SK-N-SH (cell line): ENCODE data around the gene KCTD21. TPM values are rescaled to one million over a fixed set of nuclear protein-coding genes. Genes with fewer than 3 reads are reported as not detected.

ENCODE experiments used
- CTCF ChIA-PET: fragments of 300-600, 350-600 bp; formaldehyde crosslinking; extraction: SDS; loops from one replicate; lab custom pipeline; 2021; lab: Yijun Ruan, JAX
- POLR2A ChIA-PET: fragments of 350-600 bp; sonication (Branson Sonifier 250); formaldehyde crosslinking; extraction: SDS; loops from one replicate; lab custom pipeline; 2020; ENCODE audit warnings: antibody characterized with exemption, inconsistent platforms; lab: Yijun Ruan, JAX
- DNase-seq: peaks from one replicate; pipeline ENCODE4 v3.0.0; 2012
- H2AFZ ChIP-seq: fragments of 200-600 bp; sonication (generic); 2 replicates; pipeline ENCODE4 v1.8.1; 2016; ENCODE audit warnings: antibody characterized with exemption, mild to moderate bottlenecking, low read depth
- H3F3A ChIP-seq: fragments of 200-600 bp; sonication (generic); replicated peaks from 2 replicates; pipeline ENCODE3; 2016; ENCODE audit warnings: antibody characterized with exemption, mild to moderate bottlenecking; ENCODE audit not compliant: insufficient read depth
- H3K27ac ChIP-seq, 2 experiments: fragments of 200-500 bp in 1 of 2; fragments of 200-600 bp in 1 of 2; sonication (Bioruptor generic) in 1 of 2; sonication (generic), shearing (Covaris generic) in 1 of 2; 2 replicates each; pipeline versions ENCODE4 v1.5.1 to v1.6.1; 2014 to 2016; ENCODE audit warnings: low read depth in 2 of 2, inconsistent platforms in 1 of 2, low read length in 1 of 2, mild to moderate bottlenecking in 1 of 2, mixed read lengths in 1 of 2
- H3K27me3 ChIP-seq: fragments of 200-600 bp; sonication (generic), shearing (Covaris generic); 2 replicates; pipeline ENCODE4 v1.6.1; 2016; ENCODE audit warnings: mixed run types; ENCODE audit not compliant: insufficient read depth
- H3K36me3 ChIP-seq, 2 experiments: fragments of 200-500 bp in 1 of 2; fragments of 200-600 bp in 1 of 2; sonication (Bioruptor generic) in 1 of 2; sonication (generic) in 1 of 2; replicated peaks in 1 of 2; 2 replicates each; pipeline versions ENCODE3 to v1.5.1; 2014 to 2016; ENCODE audit warnings: low read length in 1 of 2, mild to moderate bottlenecking in 1 of 2; ENCODE audit not compliant: insufficient read depth in 2 of 2, control insufficient read depth in 1 of 2
- H3K4me1 ChIP-seq, 2 experiments: fragments of 200-500 bp in 1 of 2; fragments of 200-600 bp in 1 of 2; sonication (Bioruptor generic) in 1 of 2; sonication (generic), shearing (Covaris generic) in 1 of 2; 2 replicates each; pipeline versions ENCODE4 v1.5.1 to v1.6.1; 2014 to 2016; ENCODE audit warnings: low read depth in 1 of 2, low read length in 1 of 2, mixed run types in 1 of 2; ENCODE audit not compliant: insufficient read depth in 2 of 2, control insufficient read depth in 1 of 2
- H3K4me2 ChIP-seq: fragments of 200-600 bp; sonication (generic), shearing (Covaris generic); 2 replicates; pipeline ENCODE4 v1.6.1; 2017; ENCODE audit warnings: mixed run types
- H3K4me3 ChIP-seq, 2 experiments: fragments of 200-500 bp in 1 of 2; fragments of 200-600 bp in 1 of 2; sonication (Bioruptor generic) in 1 of 2; sonication (generic), shearing (Covaris generic) in 1 of 2; 2 replicates each; pipeline versions ENCODE4 v1.5.1 to v1.8.1; 2014 to 2016; ENCODE audit warnings: low read depth in 2 of 2, inconsistent platforms in 1 of 2, low read length in 1 of 2, mild to moderate bottlenecking in 1 of 2, mixed read lengths in 1 of 2, moderate library complexity in 1 of 2
- H3K79me2 ChIP-seq: fragments of 200-600 bp; sonication (generic); 2 replicates; pipeline ENCODE4 v1.8.1; 2017; ENCODE audit warnings: mild to moderate bottlenecking; ENCODE audit not compliant: insufficient read depth
- H3K9ac ChIP-seq: fragments of 200-600 bp; sonication (generic); 2 replicates; pipeline ENCODE4 v1.6.1; 2017; ENCODE audit warnings: mixed run types
- H3K9me2 ChIP-seq: fragments of 200-600 bp; sonication (generic); 2 replicates; pipeline ENCODE4 v1.6.1; 2017; ENCODE audit warnings: mixed run types
- H3K9me3 ChIP-seq: fragments of 200-600 bp; sonication (generic); 2 replicates; pipeline ENCODE4 v1.6.1; 2017; ENCODE audit warnings: mixed run types, mild to moderate bottlenecking, moderate library complexity
- H4K20me1 ChIP-seq: fragments of 200-600 bp; sonication (generic); 2 replicates; pipeline ENCODE4 v1.6.1; 2017; ENCODE audit warnings: mild to moderate bottlenecking, mixed run types; ENCODE audit not compliant: insufficient read depth
- CHD2 ChIP-seq: fragments of 150-350 bp; IDR thresholded peaks from 2 replicates; pipeline ENCODE4 v1.6.1; 2018; ENCODE audit warnings: low read length; ENCODE audit not compliant: partially characterized antibody
- EZH2phosphoT487 ChIP-seq: fragments of 200-600 bp; sonication (generic); IDR thresholded peaks from 2 replicates; pipeline ENCODE4 v1.6.1; 2017; ENCODE audit warnings: low read depth, mixed run types, mild to moderate bottlenecking, antibody characterized with exemption, moderate library complexity, borderline replicate concordance
- FOXJ3 ChIP-seq: sonication (generic); formaldehyde crosslinking; IDR thresholded peaks from 2 replicates; pipeline ENCODE4 v1.5.1; 2020; ENCODE audit warnings: mild to moderate bottlenecking, missing genetic modification reagents
- GATA2 ChIP-seq: sonication (generic); formaldehyde crosslinking; IDR thresholded peaks from 2 replicates; pipeline ENCODE4 v1.5.0; 2020; ENCODE audit warnings: mild to moderate bottlenecking, missing genetic modification reagents
- MEF2A ChIP-seq: IDR thresholded peaks from 2 replicates; pipeline ENCODE4 v1.4.0; 2012; ENCODE audit warnings: low read depth, borderline replicate concordance
- NFIC ChIP-seq: IDR thresholded peaks from 2 replicates; pipeline ENCODE4 v1.4.0; 2012; ENCODE audit warnings: borderline replicate concordance
- RAD21 ChIP-seq: IDR thresholded peaks from 2 replicates; pipeline ENCODE4 v1.6.1; 2012; ENCODE audit warnings: mild to moderate bottlenecking, low read length
- REST ChIP-seq: IDR thresholded peaks from 2 replicates; pipeline ENCODE4 v1.6.1; 2012; ENCODE audit warnings: mild to moderate bottlenecking, low read depth, low read length, moderate library complexity
- RXRA ChIP-seq: IDR thresholded peaks from 2 replicates; pipeline ENCODE4 v1.4.0; 2012; ENCODE audit warnings: low read depth, mild to moderate bottlenecking, borderline replicate concordance
- TCF12 ChIP-seq: IDR thresholded peaks from 2 replicates; pipeline ENCODE4 v1.4.0; 2012
- USF1 ChIP-seq: IDR thresholded peaks from 2 replicates; pipeline ENCODE4 v1.4.0; 2012; ENCODE audit warnings: low read depth, borderline replicate concordance
- YY1 ChIP-seq: IDR thresholded peaks from 2 replicates; pipeline ENCODE4 v1.4.0; 2012; ENCODE audit warnings: low read depth, mild to moderate bottlenecking
- WGBS: methylation state at CpG from one replicate; pipeline ENCODE4 v1.1.6; 2017; ENCODE audit warnings: low lambda C conversion rate; 5-methylcytosine and 5-hydroxymethylcytosine counted together
- polyA plus RNA-seq, 3 experiments: library from polyadenylated mRNA; depleted of rRNA; stranded (reverse); fragments of >200 nt; gene quantifications; 2 replicates each; pipeline ENCODE4 v1.2.3, GENCODE V29; 2012
- TF ChIP-seq, protein P1 (sequence below): fragments of 200-600 bp; sonication (generic); IDR thresholded peaks from 2 replicates; pipeline ENCODE4 v1.6.1; 2017; ENCODE audit warnings: antibody characterized with exemption, mild to moderate bottlenecking, moderate library complexity
- TF ChIP-seq, protein P2 (sequence below): fragments of 150-350 bp; IDR thresholded peaks from 2 replicates; pipeline ENCODE4 v1.6.1; 2016; ENCODE audit warnings: mild to moderate bottlenecking, low read depth, low read length
- TF ChIP-seq, protein P3 (sequence below): IDR thresholded peaks from 2 replicates; pipeline ENCODE4; 2012

Gene KCTD21
- polyA plus RNA-seq, 1 of the 3 experiments (the other 2 are of a cell fraction): 5.0 TPM

- TF ChIP-seq EZH2phosphoT487: no peak
- TF ChIP-seq, protein P1, sequence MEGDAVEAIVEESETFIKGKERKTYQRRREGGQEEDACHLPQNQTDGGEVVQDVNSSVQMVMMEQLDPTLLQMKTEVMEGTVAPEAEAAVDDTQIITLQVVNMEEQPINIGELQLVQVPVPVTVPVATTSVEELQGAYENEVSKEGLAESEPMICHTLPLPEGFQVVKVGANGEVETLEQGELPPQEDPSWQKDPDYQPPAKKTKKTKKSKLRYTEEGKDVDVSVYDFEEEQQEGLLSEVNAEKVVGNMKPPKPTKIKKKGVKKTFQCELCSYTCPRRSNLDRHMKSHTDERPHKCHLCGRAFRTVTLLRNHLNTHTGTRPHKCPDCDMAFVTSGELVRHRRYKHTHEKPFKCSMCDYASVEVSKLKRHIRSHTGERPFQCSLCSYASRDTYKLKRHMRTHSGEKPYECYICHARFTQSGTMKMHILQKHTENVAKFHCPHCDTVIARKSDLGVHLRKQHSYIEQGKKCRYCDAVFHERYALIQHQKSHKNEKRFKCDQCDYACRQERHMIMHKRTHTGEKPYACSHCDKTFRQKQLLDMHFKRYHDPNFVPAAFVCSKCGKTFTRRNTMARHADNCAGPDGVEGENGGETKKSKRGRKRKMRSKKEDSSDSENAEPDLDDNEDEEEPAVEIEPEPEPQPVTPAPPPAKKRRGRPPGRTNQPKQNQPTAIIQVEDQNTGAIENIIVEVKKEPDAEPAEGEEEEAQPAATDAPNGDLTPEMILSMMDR: no peak
- peak; percentile 37; the same call in 1 of the 2 replicates for TF ChIP-seq TCF12
Measured at GRCh38 chr11:78161962-78162371, 26.5 kb downstream of the KCTD21 start (continued).

DNA sequence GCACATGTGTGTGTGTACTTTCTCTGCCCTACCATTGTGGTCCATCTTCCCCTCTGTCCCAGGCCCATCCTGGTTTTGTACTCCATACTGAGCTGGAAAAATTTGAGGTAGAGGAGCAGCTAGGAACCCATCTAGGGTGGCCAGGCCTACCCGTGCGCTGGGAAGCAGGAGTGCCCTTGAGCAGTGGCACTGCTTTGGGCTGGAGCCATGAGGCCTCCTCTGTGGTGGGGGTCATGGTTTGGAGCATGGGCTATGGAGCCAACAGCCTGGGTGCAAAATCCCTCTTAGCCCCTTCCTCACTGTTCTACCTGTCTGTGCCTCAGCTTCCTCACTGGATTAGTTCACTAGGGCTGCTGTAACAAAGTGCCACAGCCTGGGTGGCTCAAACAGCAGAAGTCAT lies 27.1 kb downstream of the KCTD21 start:
- H3K4me3 ChIP-seq: no peak overlapping the region
- no peak overlapping the region for H3K4me2 ChIP-seq
- ChIA-PET CTCF (interaction anchor here (0.8 to 1.9 kb wide), 5 partner anchors 13 to 403 kb away, joined by 3 to 8 read pairs (median 3); partner anchors contain the start of gene ALG8), POLR2A (interaction anchor here (1.0 kb wide), 1 partner anchor 27 kb away, joined by 4 read pairs; the partner anchor contains the start of genes KCTD21 and USP35)
- no peaks in the 10 kb centered on the region for H3K9me3 ChIP-seq
- no peak overlapping the region for H2AFZ ChIP-seq
- WGBS: no CpG with 5 or more reads among the region's 2 CpGs
- no peaks in the 10 kb centered on the region for H3F3A ChIP-seq
- H3K9me2 ChIP-seq: no peaks in the 10 kb centered on the region
- H3K4me1 ChIP-seq: peaks cover 0 to 24% of the 10 kb centered on the region in 2 experiments; a peak in 1 of 4 replicates
- no peaks in the 10 kb centered on the region for H4K20me1 ChIP-seq
- H3K27ac ChIP-seq: peak overlapping the region in 1 of 2 experiments; percentile 72; a peak in 2 of 4 replicates
- no peaks in the 10 kb centered on the region for H3K36me3 ChIP-seq
- no peak for TF ChIP-seq RXRA
- no peak for TF ChIP-seq RAD21
- TF ChIP-seq, protein P2, sequence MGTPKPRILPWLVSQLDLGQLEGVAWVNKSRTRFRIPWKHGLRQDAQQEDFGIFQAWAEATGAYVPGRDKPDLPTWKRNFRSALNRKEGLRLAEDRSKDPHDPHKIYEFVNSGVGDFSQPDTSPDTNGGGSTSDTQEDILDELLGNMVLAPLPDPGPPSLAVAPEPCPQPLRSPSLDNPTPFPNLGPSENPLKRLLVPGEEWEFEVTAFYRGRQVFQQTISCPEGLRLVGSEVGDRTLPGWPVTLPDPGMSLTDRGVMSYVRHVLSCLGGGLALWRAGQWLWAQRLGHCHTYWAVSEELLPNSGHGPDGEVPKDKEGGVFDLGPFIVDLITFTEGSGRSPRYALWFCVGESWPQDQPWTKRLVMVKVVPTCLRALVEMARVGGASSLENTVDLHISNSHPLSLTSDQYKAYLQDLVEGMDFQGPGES: no peak
- no peak for TF ChIP-seq CHD2
- TF ChIP-seq REST: no peak
- no peak for TF ChIP-seq NFIC
- TF ChIP-seq MEF2A: no peak
- TF ChIP-seq YY1: no peak
- TF ChIP-seq, protein P3, sequence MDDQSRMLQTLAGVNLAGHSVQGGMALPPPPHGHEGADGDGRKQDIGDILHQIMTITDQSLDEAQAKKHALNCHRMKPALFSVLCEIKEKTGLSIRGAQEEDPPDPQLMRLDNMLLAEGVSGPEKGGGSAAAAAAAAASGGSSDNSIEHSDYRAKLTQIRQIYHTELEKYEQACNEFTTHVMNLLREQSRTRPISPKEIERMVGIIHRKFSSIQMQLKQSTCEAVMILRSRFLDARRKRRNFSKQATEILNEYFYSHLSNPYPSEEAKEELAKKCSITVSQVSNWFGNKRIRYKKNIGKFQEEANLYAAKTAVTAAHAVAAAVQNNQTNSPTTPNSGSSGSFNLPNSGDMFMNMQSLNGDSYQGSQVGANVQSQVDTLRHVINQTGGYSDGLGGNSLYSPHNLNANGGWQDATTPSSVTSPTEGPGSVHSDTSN: no peak
- no peak for TF ChIP-seq USF1
- TF ChIP-seq GATA2 (CRISPR knock-in tag): no peak
- TF ChIP-seq FOXJ3: no peak
- no peaks in the 10 kb centered on the region for H3K79me2 ChIP-seq
- H3K27me3 ChIP-seq: no peaks in the 10 kb centered on the region
- no peak for DNase-seq
- no peak overlapping the region for H3K9ac ChIP-seq
